Fibroblast of lung (primary cell): Measurements from ENCODE around the gene KIF2A. TPM values are rescaled to one million over a fixed set of nuclear protein-coding genes. Genes with fewer than 3 reads are reported as not detected.

Source experiments
- DNase-seq, 2 donors: peaks; one replicate each; pipeline versions ENCODE4 v3.0.0 to v3.0.0-alpha.2; 2010; ENCODE audit warnings: low read depth in 2 of 2
- H2AFZ ChIP-seq: 2 replicates; pipeline ENCODE4 v1.5.1; 2012; ENCODE audit warnings: low read length, control low read depth, inconsistent platforms
- H3K27ac ChIP-seq: 2 replicates; pipeline ENCODE4 v1.5.1; 2011; ENCODE audit warnings: low read length, control low read depth; ENCODE audit not compliant: insufficient read depth
- H3K27me3 ChIP-seq: 2 replicates; pipeline ENCODE4 v1.5.1; 2011; ENCODE audit warnings: mild to moderate bottlenecking, low read length; ENCODE audit not compliant: control insufficient read depth, insufficient read depth
- H3K36me3 ChIP-seq: 2 replicates; pipeline ENCODE4 v1.5.1; 2011; ENCODE audit warnings: low read length; ENCODE audit not compliant: control insufficient read depth, insufficient read depth
- H3K4me1 ChIP-seq: 2 replicates; pipeline ENCODE4 v1.5.1; 2011; ENCODE audit warnings: low read length; ENCODE audit not compliant: control insufficient read depth, insufficient read depth; ENCODE audit errors: extremely low read depth
- H3K4me2 ChIP-seq: 2 replicates; pipeline ENCODE4 v1.5.1; 2011; ENCODE audit warnings: low read length, control low read depth; ENCODE audit not compliant: insufficient read depth; ENCODE audit errors: extremely low read depth
- H3K4me3 ChIP-seq, 4 experiments: fragments of 200-600 bp in 1 of 4; sonication (generic) in 1 of 4; replicated peaks in 1 of 4; 2 replicates each; pipeline ENCODE4 v1.5.1; 2011 to 2016; ENCODE audit warnings: low read length in 4 of 4, low read depth in 3 of 4, mild to moderate bottlenecking in 3 of 4, control low read depth in 2 of 4, inconsistent platforms in 1 of 4, mixed read lengths in 1 of 4; ENCODE audit not compliant: insufficient read depth in 1 of 4; ENCODE audit errors: control extremely low read depth in 1 of 4
- H3K79me2 ChIP-seq: 2 replicates; pipeline ENCODE4 v1.5.1; 2012; ENCODE audit warnings: mild to moderate bottlenecking, low read length, inconsistent platforms; ENCODE audit not compliant: control insufficient read depth, insufficient read depth
- H3K9ac ChIP-seq: 2 replicates; pipeline ENCODE4 v1.5.1; 2011; ENCODE audit warnings: mild to moderate bottlenecking, low read length, control low read depth; ENCODE audit not compliant: insufficient read depth
- H3K9me3 ChIP-seq: 2 replicates; pipeline ENCODE4 v1.5.1; 2012; ENCODE audit warnings: low read depth, low read length; ENCODE audit not compliant: control insufficient read depth, insufficient read depth
- H4K20me1 ChIP-seq: 2 replicates; pipeline ENCODE4 v1.5.1; 2011; ENCODE audit warnings: low read length; ENCODE audit not compliant: control insufficient read depth, insufficient read depth; ENCODE audit errors: extremely low read depth
- CTCF ChIP-seq, 2 donors: IDR thresholded peaks in 1 of 2; conservative IDR thresholded peaks in 1 of 2; 1 replicate in 1 of 2; 2 replicates in 1 of 2; pipeline ENCODE4 v1.5.1; 2011 to 2012; ENCODE audit warnings: low read length in 2 of 2, control low read depth in 1 of 2, inconsistent platforms in 1 of 2, low read depth in 1 of 2, mild to moderate bottlenecking in 1 of 2
- EZH2 ChIP-seq: IDR thresholded peaks from 2 replicates; pipeline ENCODE4 v1.5.1; 2012; ENCODE audit warnings: low read length, control low read depth, mild to moderate bottlenecking; ENCODE audit errors: missing control alignments
- polyA plus RNA-seq, 2 donors: library from polyadenylated mRNA; depleted of rRNA in 1 of 2; stranded (reverse) in 1 of 2; unstranded in 1 of 2; fragments of >200 nt; gene quantifications; 2 replicates each; pipeline ENCODE4 v1.2.1, GENCODE V29; 2011 to 2012; ENCODE audit warnings: missing spikeins in 1 of 2
- total RNA-seq: library from RNA; depleted of rRNA; stranded (reverse); fragments of >200 nt; gene quantifications from 2 replicates; pipeline ENCODE4 v1.2.1, GENCODE V29; 2014

KIF2A gene
- total and polyA plus RNA-seq, 2 donors (not counting 1 experiment from before 2014, with no cell fraction given), result 43.7 to 59.3 TPM

GRCh38 chr5:62346748-62347147 lies 40.7 kb downstream of the KIF2A start:
- Histone ChIP-seq H3K79me2 (peaks cover 24% of the 10 kb centered on the region), H3K9ac (no peak overlapping the region), H3K27me3 (no peaks in the 10 kb centered on the region), H3K36me3 (no peaks in the 10 kb centered on the region), H4K20me1 (no peaks in the 10 kb centered on the region), H3K27ac (no peak overlapping the region), H3K4me1 (no peaks in the 10 kb centered on the region), H3K4me2 (no peak overlapping the region), H3K9me3 (no peaks in the 10 kb centered on the region), H3K4me3 (no peak overlapping the region), H2AFZ (no peak overlapping the region)
- no peak for TF ChIP-seq EZH2
- no peak for TF ChIP-seq CTCF (conservative IDR thresholded peaks at IDR 0.05 in 1 of 2, IDR thresholded peaks at IDR 0.05 in 1 of 2; ENCODE audit: low read depth in 1 of 2, low read length in 2 of 2)
- DNase-seq, result no peak

GRCh38 chr5:62347928-62348327 lies 41.9 kb downstream of the KIF2A start:
- Histone ChIP-seq H3K4me2 (no peak overlapping the region), H3K4me1 (no peaks in the 10 kb centered on the region), H3K9me3 (no peaks in the 10 kb centered on the region), H3K9ac (no peak overlapping the region), H3K36me3 (no peaks in the 10 kb centered on the region), H3K27ac (no peak overlapping the region), H3K79me2 (peaks cover 17% of the 10 kb centered on the region), H4K20me1 (no peaks in the 10 kb centered on the region), H3K4me3 (no peak overlapping the region), H3K27me3 (no peaks in the 10 kb centered on the region), H2AFZ (no peak overlapping the region)
- no peak for DNase-seq
- TF ChIP-seq CTCF (conservative IDR thresholded peaks at IDR 0.05 in 1 of 2, IDR thresholded peaks at IDR 0.05 in 1 of 2; ENCODE audit: low read depth in 1 of 2, low read length in 2 of 2), result no peak
- no peak for TF ChIP-seq EZH2

- TF ChIP-seq CTCF (conservative IDR thresholded peaks at IDR 0.05 in 1 of 2, IDR thresholded peaks at IDR 0.05 in 1 of 2; ENCODE audit: low read depth in 1 of 2, low read length in 2 of 2) (no peak), EZH2 (no peak)
- Histone ChIP-seq H3K4me3 (no peak overlapping the region), H3K36me3 (no peaks in the 10 kb centered on the region), H3K4me2 (no peak overlapping the region), H4K20me1 (no peaks in the 10 kb centered on the region), H3K9ac (no peak overlapping the region), H3K27me3 (no peaks in the 10 kb centered on the region), H3K79me2 (peaks cover 8% of the 10 kb centered on the region), H3K9me3 (no peaks in the 10 kb centered on the region), H3K27ac (no peak overlapping the region), H3K4me1 (no peaks in the 10 kb centered on the region), H2AFZ (no peak overlapping the region)
- DNase-seq, result no peak
Observed at GRCh38 chr5:62348723-62349481, 42.9 kb downstream of the KIF2A start.
